HG03378 (cell line): Measurements from ENCODE around the gene KRTAP10-9.
"Not testable (repeated sequence)": the region's sequence is repeated elsewhere in the genome, so short reads cannot be mapped to it uniquely, and the experiment has no call there.

Experiments
- ATAC-seq: cut with Tn5 transposase; IDR thresholded peaks from one replicate; pipeline ENCODE4 v1.9.1; 2021; ENCODE audit warnings: mild to moderate bottlenecking, moderate library complexity; ENCODE audit not compliant: unreplicated experiment

KRTAP10-9 gene

GRCh38 chr21:44638506-44639330 is 11.8 kb downstream of the KRTAP10-9 start:
- not testable (repeated sequence) for ATAC-seq

DNA sequence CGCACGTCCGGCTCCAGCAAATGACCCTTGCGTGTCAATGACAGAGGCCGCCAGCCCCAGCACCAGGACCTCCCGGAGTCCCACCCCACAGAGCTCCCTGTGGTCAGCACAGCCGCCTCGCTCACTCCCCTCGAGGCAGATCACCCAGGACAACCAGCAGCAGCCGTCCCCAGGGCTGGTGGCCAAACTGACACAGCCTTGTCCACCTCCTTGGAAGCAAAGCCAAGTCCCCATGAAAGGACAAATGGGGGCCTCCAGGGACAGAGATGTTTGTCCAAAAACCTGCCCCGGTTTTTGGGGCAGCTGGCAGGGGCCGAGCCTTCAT is 12.4 kb downstream of the KRTAP10-9 start:
- no peak for ATAC-seq

DNA sequence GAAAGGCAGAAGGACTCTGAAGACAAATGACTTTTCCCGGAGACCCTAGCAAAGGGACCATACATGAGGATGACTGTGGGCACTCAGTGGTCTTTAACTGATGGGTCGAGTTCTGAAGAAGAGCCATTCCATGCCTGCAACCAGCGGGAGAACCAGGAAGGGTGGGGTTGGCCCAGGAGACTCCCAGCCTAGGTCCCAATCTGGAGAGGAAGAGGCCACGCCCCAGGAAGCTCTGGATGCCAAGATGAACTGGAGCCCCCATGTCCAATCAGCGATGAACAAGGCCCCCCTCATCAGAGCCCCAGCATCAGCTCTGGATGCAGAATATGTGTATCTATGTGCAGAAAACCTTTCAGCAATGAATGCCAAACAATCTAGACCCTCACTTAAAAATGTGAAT is 13.9 kb downstream of the KRTAP10-9 start:
- ATAC-seq: no peak

DNA sequence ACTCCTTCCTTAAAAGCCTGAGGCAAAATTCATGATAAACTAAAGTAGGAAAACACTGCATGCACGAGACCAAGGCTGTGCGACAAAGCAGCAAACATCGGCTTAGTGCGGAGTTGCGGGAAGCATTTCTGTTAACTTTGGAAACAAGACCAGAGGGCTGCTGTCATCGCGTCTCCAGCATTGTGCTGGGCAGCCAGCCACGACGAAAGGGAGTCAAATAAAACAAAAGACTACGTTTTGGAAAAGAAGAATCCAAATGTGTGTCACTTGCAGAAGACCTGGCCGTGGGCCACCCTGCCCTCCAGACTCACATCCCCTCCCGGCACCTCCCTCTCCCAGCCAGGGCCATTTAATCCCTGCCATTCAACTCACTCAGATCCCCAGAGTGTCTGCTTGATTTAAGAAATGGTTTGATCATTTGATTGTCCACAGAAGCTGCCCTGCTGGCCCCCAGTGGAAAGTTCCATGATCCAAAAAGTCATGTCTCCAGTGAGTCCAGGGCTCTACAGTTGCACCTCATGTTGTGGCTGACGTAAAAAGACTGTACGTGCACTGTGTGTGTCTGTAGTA is 16.9 kb downstream of the KRTAP10-9 start:
- no peak for ATAC-seq

DNA sequence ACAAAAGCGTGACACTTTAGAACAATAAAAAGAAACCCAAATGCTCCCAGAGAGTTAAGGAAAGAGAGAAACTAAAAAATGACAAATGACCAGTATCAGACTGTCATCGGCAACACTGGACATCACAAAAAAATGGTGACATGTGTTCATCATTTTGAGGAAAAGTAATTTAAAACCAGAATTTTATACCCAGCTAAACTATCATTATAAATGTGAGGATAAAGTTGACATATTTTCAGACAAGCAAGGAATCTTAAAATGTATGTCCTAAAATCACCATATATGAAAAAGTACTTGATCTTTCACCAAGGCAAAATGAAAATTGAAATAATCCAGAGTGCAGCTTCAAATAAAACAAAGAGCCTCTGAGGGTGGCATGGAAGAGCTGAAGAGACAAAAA is 18.0 kb downstream of the KRTAP10-9 start:
- no peak for ATAC-seq

DNA sequence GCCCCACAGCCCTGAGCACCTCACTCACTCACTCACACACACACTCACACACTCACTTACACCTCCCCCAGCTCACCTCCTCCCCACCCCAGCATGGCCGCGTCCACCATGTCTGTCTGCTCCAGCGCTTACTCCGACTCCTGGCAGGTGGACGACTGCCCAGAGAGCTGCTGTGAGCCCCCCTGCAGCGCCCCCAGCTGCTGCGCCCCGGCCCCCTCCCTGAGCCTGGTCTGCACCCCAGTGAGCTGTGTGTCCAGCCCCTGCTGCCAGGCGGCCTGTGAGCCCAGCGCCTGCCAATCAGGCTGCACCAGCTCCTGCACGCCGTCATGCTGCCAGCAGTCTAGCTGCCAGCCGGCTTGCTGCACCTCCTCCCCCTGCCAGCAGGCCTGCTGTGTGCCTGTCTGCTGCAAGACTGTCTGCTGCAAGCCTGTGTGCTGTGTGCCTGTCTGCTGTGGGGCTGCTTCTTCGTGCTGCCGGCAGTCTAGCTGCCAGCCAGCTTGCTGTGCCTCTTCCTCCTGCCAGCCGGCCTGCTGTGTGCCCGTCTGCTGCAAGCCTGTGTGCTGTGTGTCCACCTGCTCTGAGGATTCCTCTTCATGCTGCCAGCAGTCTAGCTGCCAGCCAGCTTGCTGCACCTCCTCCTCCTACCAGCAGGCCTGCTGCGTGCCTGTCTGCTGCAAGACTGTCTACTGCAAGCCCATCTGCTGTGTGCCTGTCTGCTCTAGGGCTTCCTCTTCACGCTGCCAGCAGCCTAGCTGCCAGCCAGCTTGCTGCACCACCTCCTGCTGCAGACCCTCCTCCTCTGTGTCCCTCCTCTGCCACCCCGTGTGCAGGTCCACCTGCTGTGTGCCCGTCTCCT is 19.7 kb downstream of the KRTAP10-9 start, which contains the start of gene KRTAP10-11:
TSS of gene KRTAP10-11 (plus strand) at position 49 of the 856 bp plus-strand sequence. CDS start at position 94, 45 bp downstream.
- not testable (repeated sequence) for ATAC-seq

GRCh38 chr21:44647222-44647552 is 20.3 kb downstream of the KRTAP10-9 start:
- ATAC-seq: no peak

GRCh38 chr21:44648557-44649311 is 21.8 kb downstream of the KRTAP10-9 start:
- ATAC-seq: no peak

- no peak for ATAC-seq
These were observed 22.7 kb downstream of the KRTAP10-9 start for GRCh38 chr21:44649521-44650100.

- ATAC-seq: no peak
These were observed 23.5 kb downstream of the KRTAP10-9 start for GRCh38 chr21:44650265-44650972.

DNA sequence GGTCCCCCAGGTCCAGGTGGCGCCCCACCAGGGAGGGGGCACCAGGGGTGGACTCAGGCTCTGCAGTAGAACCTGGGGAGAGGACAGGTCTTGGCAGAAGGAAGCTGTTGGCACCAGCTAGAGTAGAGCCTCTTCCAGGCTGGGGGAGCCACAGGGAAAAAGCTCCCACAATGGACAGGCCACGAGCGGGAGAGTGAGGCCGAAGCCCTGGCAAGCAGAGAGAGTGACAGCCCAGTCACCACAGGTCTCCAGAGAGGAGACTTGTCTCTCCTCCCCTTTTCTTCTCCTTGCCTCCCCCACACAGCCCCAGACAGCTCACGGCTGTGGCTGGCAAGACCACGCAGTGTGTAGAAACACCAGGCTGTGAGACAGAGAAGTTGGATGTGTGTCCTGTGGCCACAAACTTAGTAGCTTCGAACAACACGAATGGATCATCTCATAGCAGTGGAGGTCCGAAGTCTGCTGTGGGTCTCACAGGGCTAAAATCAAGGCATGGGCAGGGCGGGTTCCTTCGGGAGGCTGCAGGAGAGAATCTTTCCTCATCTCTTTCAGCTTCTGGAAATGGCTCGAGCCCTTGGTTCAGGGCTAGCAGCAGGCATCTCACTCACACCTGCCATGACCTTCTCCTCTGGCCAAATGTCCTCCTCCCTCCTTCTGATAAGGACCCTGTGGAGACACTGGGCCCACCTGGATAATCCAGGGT is 24.2 kb downstream of the KRTAP10-9 start:
- ATAC-seq: no peak

DNA sequence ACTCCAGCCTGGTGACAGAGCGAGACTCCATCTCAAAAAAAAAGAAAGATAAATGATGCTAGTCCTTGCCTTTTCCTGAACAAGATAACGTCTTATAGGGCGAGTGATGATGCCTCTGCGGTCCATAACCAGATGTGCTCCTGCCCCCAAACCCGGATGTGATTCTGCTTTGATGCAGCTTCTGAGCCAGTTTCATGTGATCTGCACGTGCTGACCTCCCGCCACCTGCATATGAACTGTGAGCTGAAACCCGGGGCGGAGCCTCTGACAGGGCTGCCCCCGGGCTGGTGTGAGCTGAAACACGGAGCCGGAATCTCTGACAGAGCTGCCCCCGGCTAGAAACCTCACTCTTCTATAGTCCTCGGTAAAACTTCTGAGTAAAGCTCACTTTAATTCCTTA is 26.2 kb downstream of the KRTAP10-9 start:
- ATAC-seq: no peak

DNA sequence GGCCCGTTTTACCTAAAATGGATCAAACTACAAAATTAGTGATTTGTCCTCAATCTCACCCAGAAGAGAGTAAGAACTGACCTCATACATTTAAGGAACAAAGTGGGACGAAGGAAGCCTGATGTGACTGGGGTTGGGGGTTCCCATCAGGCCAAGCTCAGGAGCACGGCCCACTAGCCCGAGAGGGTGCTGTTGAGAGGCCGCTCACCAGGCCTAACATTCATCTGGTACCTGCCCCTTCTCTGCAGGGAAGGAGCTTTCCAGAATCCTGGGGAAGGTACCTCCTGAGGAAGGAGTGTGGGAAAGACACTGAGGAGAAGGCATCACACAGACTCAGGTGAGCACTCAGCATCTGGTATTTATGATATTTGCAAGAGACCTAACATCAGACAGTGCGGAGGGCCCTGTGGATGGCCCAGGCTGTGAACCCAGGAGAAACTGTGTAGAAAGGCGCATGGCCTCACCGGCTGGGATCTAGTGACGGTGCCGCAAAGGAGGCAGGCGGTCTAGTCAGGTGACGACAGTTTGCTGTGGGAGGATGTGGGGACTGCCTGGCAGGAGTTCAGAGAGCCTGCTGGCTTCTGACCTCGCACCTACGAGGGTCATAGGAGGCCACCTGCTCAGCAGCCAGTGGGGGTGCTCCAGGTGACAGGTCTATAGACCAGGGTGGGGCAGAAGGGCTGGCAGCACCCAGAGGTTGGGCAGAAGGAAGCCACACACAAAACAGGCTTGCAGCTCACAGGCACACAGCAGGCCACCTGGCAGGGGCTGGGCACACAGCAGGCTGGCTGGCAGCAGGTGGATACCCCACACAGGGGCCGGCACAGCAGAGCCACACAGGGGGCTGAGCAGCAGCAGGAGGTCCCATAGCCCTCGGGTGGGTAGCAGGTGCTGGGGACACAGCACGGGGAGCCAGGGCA is 27.0 kb downstream of the KRTAP10-9 start:
- ATAC-seq: no peak

DNA sequence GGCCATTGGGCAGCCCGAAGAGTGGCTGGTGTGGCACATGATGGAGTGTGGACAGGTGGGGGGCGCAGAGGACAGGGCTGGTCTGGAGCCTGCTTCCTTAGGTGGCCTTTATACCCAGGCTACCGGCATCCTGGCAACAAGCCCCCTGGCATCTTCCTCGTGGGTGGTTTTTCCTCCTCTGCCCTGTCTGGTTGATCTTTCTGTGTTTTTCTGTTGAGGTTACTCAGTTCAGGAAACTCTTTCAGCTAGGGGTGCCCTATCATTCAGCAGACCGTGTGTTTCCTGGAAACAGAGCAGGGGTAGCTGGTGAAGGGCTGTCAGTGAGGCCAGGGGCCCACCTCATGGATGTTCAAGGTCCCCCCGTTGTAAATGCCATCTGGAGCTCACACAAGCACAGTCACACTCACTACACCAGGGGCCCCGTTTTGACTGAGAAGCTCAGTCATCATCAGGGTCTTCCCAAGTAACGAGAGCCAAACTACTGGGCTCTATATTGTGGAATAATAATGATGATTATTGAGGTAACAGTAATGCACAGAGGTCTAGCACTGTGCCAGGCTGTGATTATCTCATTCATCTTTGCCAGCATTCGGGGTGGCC is 27.8 kb downstream of the KRTAP10-9 start, which contains the start of gene KRTAP12-4:
TSS of gene KRTAP12-4 (minus strand) at position 84 of the 600 bp plus-strand sequence. CDS start at position 39, 45 bp downstream.
- no peak for ATAC-seq

DNA sequence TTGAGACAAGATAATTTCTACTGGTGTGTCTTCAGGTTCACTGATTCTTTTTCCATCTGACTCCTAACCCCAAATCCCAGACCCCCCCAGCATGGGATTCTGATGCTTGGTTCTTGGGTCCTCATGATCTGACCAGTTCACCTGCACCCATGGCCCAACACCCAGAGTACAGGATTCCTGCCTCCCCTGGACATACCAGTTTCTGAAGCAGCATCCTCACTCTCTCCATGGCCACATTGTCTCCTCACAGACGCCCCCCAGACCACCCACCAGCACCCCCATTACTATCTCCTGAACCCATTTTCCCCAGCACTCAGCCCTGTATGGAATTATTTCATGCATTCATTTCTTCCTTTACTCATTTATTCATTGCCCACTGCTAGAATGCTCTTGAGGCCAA is 30.0 kb downstream of the KRTAP10-9 start:
- no peak for ATAC-seq

GRCh38 chr21:44657635-44658540 is 31.0 kb downstream of the KRTAP10-9 start, which contains the start of gene KRTAP12-3:
KRTAP12-3 (plus strand) TSS chr21:44657932; CDS start chr21:44657980, 48 bp downstream.
- no peak for ATAC-seq

DNA sequence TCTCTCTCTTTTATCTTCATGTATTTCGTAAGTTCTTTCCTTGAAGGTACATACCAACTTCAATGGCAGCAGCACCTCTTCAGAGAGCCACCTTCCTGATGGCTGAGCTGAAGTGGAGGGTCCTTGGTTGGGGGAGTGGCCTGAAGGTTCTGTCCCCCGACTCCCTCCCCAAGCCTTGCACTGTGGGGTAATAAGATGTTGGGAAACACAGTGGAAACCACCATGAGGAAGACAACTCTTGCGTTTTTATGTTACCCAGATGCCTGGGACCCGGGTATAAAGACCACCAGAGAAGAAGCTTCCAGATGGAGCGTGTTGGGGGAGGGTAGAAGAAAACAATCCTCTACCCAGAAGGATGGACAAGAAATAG is 31.6 kb downstream of the KRTAP10-9 start:
- no peak for ATAC-seq
